Activated naive CD8-positive, alpha-beta T cell (primary cell): ENCODE measurements around the gene SLC35G6.
"Not testable (repeated sequence)": the region's sequence is repeated elsewhere in the genome, so short reads cannot be mapped to it uniquely, and the experiment has no call there.

Experiments
- H3K27ac Mint-ChIP-seq: one replicate; pipeline ENCODE4 v1.8.0; 2021; ENCODE audit warnings: mixed read lengths
- H3K27me3 Mint-ChIP-seq: one replicate; pipeline ENCODE4 v1.8.0; 2021; ENCODE audit warnings: mixed read lengths
- H3K36me3 Mint-ChIP-seq: one replicate; pipeline ENCODE4 v1.8.0; 2021; ENCODE audit warnings: mixed read lengths
- H3K4me1 Mint-ChIP-seq: one replicate; pipeline ENCODE4 v1.8.0; 2021; ENCODE audit warnings: low read depth, mixed read lengths
- H3K4me3 Mint-ChIP-seq: one replicate; pipeline ENCODE4 v1.8.0; 2021; ENCODE audit warnings: mild to moderate bottlenecking, mixed read lengths
- H3K9me3 Mint-ChIP-seq: one replicate; pipeline ENCODE4 v1.8.0; 2021; ENCODE audit warnings: low read depth, mixed read lengths

SLC35G6 gene

GRCh38 chr17:7481842-7482741, 846 bp downstream of the SLC35G6 start:
- Mint-ChIP-seq H3K27ac (peak overlapping the region; percentile 100), H3K4me1 (peaks cover 66% of the 10 kb centered on the region), H3K4me3 (peak overlapping the region; percentile 98)
- H3K27me3 Mint-ChIP-seq, H3K36me3 Mint-ChIP-seq, H3K9me3 Mint-ChIP-seq: not testable (repeated sequence)

GRCh38 chr17:7482742-7483088, 1.5 kb downstream of the SLC35G6 start:
- not testable (repeated sequence) for H3K36me3 Mint-ChIP-seq, H3K27me3 Mint-ChIP-seq, H3K9me3 Mint-ChIP-seq
- Mint-ChIP-seq H3K4me3 (peak overlapping the region; percentile 98), H3K4me1 (peaks cover 66% of the 10 kb centered on the region), H3K27ac (peak overlapping the region; percentile 100)

- peak overlapping the region; percentile 98 for H3K4me3 Mint-ChIP-seq
- peaks cover 9% of the 10 kb centered on the region for H3K36me3 Mint-ChIP-seq
- peak overlapping the region; percentile 100 for H3K27ac Mint-ChIP-seq
- H3K9me3 Mint-ChIP-seq, result no peaks in the 10 kb centered on the region
- peaks cover 63% of the 10 kb centered on the region for H3K4me1 Mint-ChIP-seq
- H3K27me3 Mint-ChIP-seq, result no peaks in the 10 kb centered on the region
Measured at GRCh38 chr17:7483255-7484066, 2.2 kb downstream of the SLC35G6 start.

- Mint-ChIP-seq H3K4me1 (peaks cover 68% of the 10 kb centered on the region), H3K27me3 (no peaks in the 10 kb centered on the region), H3K9me3 (no peaks in the 10 kb centered on the region), H3K4me3 (peak within 1 kb of the TSS; percentile 98), H3K27ac (peak within 1 kb of the TSS; percentile 100), H3K36me3 (peaks cover 9% of the 10 kb centered on the region)
Measured at GRCh38 chr17:7484067-7484918, 3.0 kb downstream of the SLC35G6 start, which contains the start of gene POLR2A. Gene POLR2A (plus strand): TSS chr17:7484366.

GRCh38 chr17:7484919-7485377, 3.7 kb downstream of the SLC35G6 start:
- Mint-ChIP-seq H3K36me3 (peaks cover 9% of the 10 kb centered on the region), H3K4me1 (peaks cover 71% of the 10 kb centered on the region), H3K27me3 (no peaks in the 10 kb centered on the region), H3K27ac (peak overlapping the region; percentile 100), H3K4me3 (peak overlapping the region; percentile 98), H3K9me3 (no peaks in the 10 kb centered on the region)

GRCh38 chr17:7486181-7486580, 4.9 kb downstream of the SLC35G6 start:
- peak overlapping the region; percentile 83 for H3K27ac Mint-ChIP-seq
- H3K4me1 Mint-ChIP-seq, result peaks cover 72% of the 10 kb centered on the region
- no peaks in the 10 kb centered on the region for H3K9me3 Mint-ChIP-seq
- peak overlapping the region; percentile 98 for H3K4me3 Mint-ChIP-seq
- peaks cover 9% of the 10 kb centered on the region for H3K36me3 Mint-ChIP-seq
- H3K27me3 Mint-ChIP-seq, result no peaks in the 10 kb centered on the region

GRCh38 chr17:7490144-7490543, 8.9 kb downstream of the SLC35G6 start:
- peaks cover 78% of the 10 kb centered on the region for H3K4me1 Mint-ChIP-seq
- H3K36me3 Mint-ChIP-seq, result peaks cover 8% of the 10 kb centered on the region
- H3K27me3 Mint-ChIP-seq, result no peaks in the 10 kb centered on the region
- no peak overlapping the region for H3K27ac Mint-ChIP-seq
- no peaks in the 10 kb centered on the region for H3K9me3 Mint-ChIP-seq
- H3K4me3 Mint-ChIP-seq, result no peak overlapping the region

GRCh38 chr17:7491583-7491982, 10.3 kb downstream of the SLC35G6 start:
- Mint-ChIP-seq H3K4me1 (peaks cover 70% of the 10 kb centered on the region), H3K27me3 (no peaks in the 10 kb centered on the region), H3K4me3 (peak overlapping the region; percentile 51), H3K36me3 (peaks cover 3% of the 10 kb centered on the region), H3K9me3 (no peaks in the 10 kb centered on the region), H3K27ac (peak overlapping the region; percentile 46)

GRCh38 chr17:7493941-7494340, 12.7 kb downstream of the SLC35G6 start:
- H3K4me3 Mint-ChIP-seq, result no peak overlapping the region
- no peaks in the 10 kb centered on the region for H3K9me3 Mint-ChIP-seq
- peaks cover 50% of the 10 kb centered on the region for H3K4me1 Mint-ChIP-seq
- H3K27me3 Mint-ChIP-seq, result no peaks in the 10 kb centered on the region
- peak overlapping the region; percentile 54 for H3K27ac Mint-ChIP-seq
- H3K36me3 Mint-ChIP-seq, result peaks cover 2% of the 10 kb centered on the region

GRCh38 chr17:7495906-7496434, 14.7 kb downstream of the SLC35G6 start:
- H3K4me1 Mint-ChIP-seq, result peaks cover 34% of the 10 kb centered on the region
- H3K9me3 Mint-ChIP-seq, result no peaks in the 10 kb centered on the region
- H3K4me3 Mint-ChIP-seq, result no peak overlapping the region
- H3K36me3 Mint-ChIP-seq, result peaks cover 5% of the 10 kb centered on the region
- H3K27ac Mint-ChIP-seq, result no peak overlapping the region
- no peaks in the 10 kb centered on the region for H3K27me3 Mint-ChIP-seq

GRCh38 chr17:7496470-7497183, 15.4 kb downstream of the SLC35G6 start:
- Mint-ChIP-seq H3K27me3 (no peaks in the 10 kb centered on the region), H3K27ac (no peak overlapping the region), H3K9me3 (no peaks in the 10 kb centered on the region), H3K4me3 (no peak overlapping the region), H3K36me3 (peaks cover 5% of the 10 kb centered on the region), H3K4me1 (peaks cover 30% of the 10 kb centered on the region)

GRCh38 chr17:7497228-7497627, 16.0 kb downstream of the SLC35G6 start:
- no peak overlapping the region for H3K27ac Mint-ChIP-seq
- H3K9me3 Mint-ChIP-seq, result no peaks in the 10 kb centered on the region
- H3K27me3 Mint-ChIP-seq, result no peaks in the 10 kb centered on the region
- H3K4me3 Mint-ChIP-seq, result no peak overlapping the region
- H3K36me3 Mint-ChIP-seq, result peaks cover 5% of the 10 kb centered on the region
- H3K4me1 Mint-ChIP-seq, result peaks cover 25% of the 10 kb centered on the region

- no peaks in the 10 kb centered on the region for H3K27me3 Mint-ChIP-seq
- no peak overlapping the region for H3K4me3 Mint-ChIP-seq
- no peak overlapping the region for H3K27ac Mint-ChIP-seq
- no peaks in the 10 kb centered on the region for H3K9me3 Mint-ChIP-seq
- peaks cover 5% of the 10 kb centered on the region for H3K36me3 Mint-ChIP-seq
- peaks cover 21% of the 10 kb centered on the region for H3K4me1 Mint-ChIP-seq
Measured at GRCh38 chr17:7497636-7498035, 16.4 kb downstream of the SLC35G6 start.

GRCh38 chr17:7499161-7499560, 17.9 kb downstream of the SLC35G6 start:
- peaks cover 6% of the 10 kb centered on the region for H3K4me1 Mint-ChIP-seq
- peaks cover 5% of the 10 kb centered on the region for H3K36me3 Mint-ChIP-seq
- H3K27ac Mint-ChIP-seq, result no peak overlapping the region
- no peaks in the 10 kb centered on the region for H3K9me3 Mint-ChIP-seq
- no peak overlapping the region for H3K4me3 Mint-ChIP-seq
- no peaks in the 10 kb centered on the region for H3K27me3 Mint-ChIP-seq
